Activated CD4-positive, alpha-beta T cell treated with anti-CD3 and anti-CD28 coated beads, Interleukin-10, Interleukin-2, amounts not matched to agents 100 ng/mL and 50 ng/mL, durations not matched to agents 16 hours and 8 hours (primary cell): ENCODE data around the gene MRPL4.

Source experiments
- DNase-seq: peaks from one replicate; pipeline ENCODE4 v3.0.0-alpha.2; 2020

Gene MRPL4

DNA sequence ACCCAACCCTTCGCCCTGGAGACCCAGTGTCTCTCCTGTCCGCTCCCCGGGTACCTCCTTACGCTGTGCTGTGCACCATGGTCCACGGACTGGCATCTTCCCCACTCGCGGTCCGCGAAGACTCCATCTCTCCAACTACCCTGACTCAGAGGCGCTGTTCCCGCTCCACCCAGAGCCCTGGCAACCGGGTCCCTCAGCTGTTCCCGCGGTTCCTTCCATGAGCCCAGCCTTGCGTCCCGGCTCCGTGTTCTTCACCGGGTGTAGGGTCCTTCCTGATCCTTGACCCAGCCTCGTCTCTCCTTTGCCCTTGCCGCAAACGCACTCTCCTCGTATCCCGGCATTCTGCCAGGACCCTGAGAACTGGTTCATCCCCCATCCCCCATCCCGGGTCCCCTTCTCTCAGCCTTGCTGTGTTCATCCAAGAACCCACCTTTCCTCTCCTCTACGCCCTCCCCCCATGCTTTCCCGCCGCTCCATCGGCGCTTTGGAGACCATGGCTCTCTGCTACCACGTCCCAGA is 38.4 kb downstream of the MRPL4 start:
- no peak for DNase-seq

DNA sequence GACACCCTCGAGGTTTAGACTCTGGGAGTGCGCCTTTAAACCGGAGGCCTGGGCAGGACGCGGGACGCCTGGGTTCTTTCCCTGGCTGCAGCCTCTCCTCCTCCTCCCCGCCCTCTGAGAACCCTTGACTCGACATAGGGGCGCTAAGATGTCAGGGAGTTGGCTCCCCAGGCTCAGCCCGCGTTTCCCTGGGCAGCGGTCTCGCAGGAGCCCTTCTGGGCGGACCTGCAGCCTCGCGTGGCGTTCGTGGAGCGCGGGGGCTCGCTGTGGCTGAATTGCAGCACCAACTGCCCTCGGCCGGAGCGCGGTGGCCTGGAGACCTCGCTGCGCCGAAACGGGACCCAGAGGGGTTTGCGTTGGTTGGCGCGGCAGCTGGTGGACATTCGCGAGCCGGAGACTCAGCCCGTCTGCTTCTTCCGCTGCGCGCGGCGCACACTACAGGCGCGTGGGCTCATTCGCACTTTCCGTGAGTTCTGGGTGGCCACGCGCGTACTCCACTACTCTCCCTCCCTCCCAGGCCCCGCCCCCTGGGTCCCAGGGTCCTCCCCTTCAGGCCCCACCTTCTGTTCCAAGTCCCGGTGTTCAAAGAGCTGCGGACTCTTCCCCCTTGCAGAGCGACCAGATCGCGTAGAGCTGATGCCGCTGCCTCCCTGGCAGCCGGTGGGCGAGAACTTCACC is 39.0 kb downstream of the MRPL4 start:
- DNase-seq, result peak; percentile 57

DNA sequence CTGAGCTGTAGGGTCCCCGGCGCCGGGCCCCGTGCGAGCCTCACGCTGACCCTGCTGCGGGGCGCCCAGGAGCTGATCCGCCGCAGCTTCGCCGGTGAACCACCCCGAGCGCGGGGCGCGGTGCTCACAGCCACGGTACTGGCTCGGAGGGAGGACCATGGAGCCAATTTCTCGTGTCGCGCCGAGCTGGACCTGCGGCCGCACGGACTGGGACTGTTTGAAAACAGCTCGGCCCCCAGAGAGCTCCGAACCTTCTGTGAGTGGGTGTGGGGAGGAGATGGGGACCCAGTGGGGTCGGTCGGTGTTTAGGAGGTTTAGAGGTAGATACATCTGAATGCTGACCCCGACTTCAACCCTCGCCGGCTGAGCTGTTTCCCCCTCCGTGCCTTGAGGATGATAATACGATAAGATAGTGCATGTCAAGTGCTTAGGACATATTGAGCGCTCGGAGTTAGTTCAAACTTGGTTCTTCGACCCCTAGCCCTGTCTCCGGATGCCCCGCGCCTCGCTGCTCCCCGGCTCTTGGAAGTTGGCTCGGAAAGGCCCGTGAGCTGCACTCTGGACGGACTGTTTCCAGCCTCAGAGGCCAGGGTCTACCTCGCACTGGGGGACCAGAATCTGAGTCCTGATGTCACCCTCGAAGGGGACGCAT is 39.7 kb downstream of the MRPL4 start:
- DNase-seq, result no peak

DNA sequence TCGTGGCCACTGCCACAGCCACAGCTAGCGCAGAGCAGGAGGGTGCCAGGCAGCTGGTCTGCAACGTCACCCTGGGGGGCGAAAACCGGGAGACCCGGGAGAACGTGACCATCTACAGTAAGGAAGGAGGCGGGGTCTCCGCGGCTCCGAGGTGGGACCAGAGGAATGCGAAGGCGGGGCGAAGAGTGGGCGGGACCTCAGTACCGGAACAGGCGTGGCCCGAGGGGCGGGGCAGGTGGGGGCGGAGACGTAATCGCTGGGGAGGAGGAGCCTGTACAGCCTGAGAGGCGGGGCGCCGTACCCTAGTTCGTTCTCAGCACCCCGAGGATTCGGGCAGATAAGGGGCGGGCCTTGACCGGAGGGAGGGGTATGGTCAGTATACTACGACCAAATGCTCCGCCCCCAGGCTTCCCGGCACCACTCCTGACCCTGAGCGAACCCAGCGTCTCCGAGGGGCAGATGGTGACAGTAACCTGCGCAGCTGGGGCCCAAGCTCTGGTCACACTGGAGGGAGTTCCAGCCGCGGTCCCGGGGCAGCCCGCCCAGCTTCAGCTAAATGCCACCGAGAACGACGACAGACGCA is 40.3 kb downstream of the MRPL4 start:
- DNase-seq, result peak; percentile 84

DNA sequence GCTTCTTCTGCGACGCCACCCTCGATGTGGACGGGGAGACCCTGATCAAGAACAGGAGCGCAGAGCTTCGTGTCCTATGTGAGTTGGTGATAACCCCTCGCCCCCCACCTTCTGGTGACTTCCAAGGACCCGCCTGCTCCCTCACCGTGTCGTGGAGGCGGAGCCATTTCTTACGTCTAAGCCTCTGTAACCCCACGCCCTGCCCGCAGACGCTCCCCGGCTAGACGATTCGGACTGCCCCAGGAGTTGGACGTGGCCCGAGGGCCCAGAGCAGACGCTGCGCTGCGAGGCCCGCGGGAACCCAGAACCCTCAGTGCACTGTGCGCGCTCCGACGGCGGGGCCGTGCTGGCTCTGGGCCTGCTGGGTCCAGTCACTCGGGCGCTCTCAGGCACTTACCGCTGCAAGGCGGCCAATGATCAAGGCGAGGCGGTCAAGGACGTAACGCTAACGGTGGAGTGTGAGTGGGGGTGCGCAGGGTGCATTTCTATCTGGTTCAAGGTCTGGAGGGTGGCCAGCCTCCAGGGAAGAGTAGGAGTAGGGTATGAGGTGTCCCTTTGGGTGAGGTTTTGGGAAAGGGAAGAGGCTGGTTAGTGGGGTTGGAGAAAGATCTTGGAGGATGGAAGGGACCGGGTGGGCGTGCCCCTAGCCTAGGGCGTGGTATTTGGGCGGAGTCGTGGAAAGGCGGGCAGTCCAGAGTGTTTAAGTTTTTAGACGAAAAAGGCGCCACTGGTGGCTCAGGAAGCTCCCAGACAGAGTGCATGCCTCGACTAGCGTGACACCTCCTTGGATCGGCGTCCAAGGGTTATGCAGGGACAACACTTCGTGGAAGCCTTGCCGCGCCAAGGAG is 41.0 kb downstream of the MRPL4 start:
- no peak for DNase-seq

DNA sequence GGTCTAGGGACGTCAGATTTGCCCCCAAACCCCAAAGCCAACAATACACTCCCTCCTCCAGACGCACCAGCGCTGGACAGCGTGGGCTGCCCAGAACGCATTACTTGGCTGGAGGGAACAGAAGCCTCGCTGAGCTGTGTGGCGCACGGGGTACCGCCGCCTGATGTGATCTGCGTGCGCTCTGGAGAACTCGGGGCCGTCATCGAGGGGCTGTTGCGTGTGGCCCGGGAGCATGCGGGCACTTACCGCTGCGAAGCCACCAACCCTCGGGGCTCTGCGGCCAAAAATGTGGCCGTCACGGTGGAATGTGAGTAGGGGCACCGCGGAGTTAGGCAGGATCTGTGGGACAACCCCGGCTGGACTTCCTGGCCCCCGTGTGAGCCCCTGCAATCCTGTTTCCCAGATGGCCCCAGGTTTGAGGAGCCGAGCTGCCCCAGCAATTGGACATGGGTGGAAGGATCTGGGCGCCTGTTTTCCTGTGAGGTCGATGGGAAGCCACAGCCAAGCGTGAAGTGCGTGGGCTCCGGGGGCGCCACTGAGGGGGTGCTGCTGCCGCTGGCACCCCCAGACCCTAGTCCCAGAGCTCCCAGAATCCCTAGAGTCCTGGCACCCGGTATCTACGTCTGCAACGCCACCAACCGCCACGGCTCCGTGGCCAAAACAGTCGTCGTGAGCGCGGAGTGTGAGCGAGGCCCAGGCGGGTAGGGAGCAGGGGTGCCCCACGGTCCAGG is 41.8 kb downstream of the MRPL4 start:
- no peak for DNase-seq

DNA sequence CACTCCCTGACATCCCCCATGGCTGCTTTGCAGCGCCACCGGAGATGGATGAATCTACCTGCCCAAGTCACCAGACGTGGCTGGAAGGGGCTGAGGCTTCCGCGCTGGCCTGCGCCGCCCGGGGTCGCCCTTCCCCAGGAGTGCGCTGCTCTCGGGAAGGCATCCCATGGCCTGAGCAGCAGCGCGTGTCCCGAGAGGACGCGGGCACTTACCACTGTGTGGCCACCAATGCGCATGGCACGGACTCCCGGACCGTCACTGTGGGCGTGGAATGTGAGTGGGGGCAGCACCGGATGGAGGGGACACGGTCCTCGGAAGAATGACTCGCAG is 42.3 kb downstream of the MRPL4 start:
- no peak for DNase-seq

DNA sequence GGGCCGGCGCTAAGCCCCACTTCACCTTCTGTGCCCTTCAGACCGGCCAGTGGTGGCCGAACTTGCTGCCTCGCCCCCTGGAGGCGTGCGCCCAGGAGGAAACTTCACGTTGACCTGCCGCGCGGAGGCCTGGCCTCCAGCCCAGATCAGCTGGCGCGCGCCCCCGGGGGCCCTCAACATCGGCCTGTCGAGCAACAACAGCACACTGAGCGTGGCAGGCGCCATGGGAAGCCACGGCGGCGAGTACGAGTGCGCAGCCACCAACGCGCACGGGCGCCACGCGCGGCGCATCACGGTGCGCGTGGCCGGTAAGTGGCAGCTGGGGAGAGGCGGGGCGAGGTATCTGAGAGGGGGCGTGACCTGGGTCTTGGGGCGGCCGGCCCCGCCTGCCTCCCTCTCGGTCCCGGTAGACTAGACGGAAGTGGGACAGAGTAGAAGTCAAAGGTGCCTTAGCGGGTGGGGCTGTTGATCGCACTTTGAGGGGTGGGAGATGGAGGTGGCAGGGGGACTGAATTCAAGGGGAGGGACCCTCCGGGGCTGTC is 43.4 kb downstream of the MRPL4 start:
- DNase-seq, result peak; percentile 58

DNA sequence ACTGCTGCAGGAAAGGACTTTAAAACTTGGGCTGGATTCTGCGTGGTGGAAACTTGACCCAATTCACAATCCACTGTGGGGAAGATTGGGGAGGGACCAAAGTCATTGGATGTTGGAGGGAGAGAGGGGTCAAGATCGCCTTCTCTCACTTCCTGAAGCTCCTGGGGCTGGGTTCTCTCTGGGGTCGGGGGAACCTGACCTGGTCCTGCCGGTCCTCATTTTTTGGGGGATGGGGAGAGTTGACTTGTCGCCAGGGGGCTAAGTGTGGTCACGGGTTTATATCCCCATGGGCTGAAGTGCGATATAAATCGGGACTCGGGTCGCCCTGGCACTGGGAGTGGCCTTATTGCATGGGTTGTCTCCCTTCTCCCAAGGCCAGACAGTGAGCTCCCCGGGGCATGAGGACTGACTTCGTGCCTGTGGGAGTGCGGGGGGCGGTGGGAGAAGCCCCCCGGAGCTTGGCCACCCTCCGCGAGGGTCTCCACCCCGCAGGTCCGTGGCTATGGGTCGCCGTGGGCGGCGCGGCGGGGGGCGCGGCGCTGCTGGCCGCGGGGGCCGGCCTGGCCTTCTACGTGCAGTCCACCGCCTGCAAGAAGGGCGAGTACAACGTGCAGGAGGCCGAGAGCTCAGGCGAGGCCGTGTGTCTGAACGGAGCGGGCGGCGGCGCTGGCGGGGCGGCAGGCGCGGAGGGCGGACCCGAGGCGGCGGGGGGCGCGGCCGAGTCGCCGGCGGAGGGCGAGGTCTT is 44.0 kb downstream of the MRPL4 start:
- DNase-seq, result no peak

DNA sequence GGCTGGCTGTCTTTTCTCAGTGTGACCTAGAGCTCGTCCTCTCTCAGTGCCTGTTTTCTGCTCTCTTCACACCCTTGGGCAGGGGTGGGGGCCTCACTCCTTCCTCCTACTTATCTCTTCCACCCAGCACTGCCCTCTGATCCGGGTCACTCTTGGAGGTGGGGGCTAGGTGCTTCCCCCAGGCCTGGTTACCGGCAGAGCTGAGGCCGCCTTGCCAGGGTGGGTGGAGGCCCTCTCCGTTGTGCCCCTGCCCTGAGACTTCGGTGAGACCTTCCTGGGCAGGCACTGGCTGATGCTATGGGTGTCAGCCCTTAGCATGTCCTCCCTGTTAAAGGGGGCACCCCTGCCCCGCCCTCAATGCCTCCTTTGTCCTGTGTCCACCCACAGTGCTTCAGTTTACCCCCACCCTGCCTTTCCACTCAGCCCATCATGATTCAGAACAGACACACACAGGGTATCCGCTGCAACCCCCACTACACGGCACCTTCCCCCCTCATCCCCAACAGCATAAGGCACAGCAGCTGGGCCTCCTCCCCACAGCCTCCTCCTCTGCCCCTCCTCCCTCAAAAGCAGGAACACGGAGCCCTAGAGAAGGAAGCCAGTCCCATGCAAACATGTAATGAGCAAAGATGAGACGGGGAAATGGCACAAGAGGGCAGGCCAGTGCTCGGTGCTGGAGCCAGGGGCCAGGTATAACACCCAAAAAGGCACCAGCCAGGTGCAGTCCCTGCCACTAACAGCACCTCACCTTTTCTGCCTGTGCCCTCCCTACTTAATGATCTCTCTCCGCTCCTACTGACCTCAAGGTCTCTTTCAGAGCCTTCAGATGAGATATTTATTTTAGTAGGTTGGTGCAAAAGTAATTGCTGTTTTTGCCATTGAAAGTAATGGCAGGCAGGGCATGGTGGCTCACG is 47.8 kb downstream of the MRPL4 start:
- no peak for DNase-seq

DNA sequence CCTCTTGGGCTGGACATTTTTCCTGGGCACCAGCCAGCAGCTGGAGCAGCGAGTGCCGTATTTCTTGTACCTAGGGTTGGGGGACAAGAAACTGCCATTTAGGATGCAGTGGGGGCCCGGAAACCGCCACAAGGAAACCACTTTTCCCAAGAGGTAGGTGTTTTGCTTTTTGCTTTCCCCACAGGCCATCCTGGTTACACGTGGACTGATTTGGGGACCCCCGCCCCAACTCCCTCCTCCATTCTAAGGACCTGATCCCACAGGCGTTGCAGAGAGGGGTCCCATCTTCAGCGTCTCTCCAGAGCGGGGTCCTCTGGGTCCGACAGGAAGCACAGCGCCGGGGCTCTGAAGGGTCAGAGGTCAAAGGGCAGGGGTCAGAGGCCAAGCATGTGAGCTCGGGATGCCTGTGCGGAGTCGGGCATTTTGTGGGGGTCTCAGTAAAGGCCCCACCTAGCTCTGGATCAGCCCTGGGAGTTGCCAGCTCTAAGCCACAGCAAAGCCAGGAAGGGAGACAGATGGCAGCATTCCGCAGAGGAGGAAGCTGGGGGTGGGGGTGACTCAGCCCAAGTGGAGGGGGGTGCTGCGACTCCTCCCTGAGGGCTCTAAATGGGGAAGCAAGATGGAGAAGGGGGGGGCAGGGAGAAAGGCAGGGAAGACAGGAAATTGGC is 53.3 kb downstream of the MRPL4 start:
- no peak for DNase-seq

DNA sequence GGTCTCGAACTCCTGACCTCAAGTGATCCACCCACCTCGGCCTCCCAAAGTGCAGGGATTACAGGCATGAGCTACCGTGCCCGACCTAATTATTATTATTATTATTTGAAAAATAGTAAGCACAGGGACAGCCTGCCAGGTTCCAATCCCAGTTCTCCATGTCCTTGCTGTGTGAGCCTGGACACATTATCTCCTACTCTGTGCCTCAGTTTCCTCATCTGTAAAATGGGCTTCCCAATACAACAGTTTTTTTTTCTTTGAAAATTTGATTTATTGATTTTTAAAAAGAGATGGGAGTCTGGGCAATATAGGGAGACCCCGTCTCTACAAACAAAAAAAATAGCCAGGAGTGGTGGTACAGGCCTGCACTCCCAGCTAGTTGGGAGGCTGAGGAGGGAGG is 54.3 kb downstream of the MRPL4 start:
- DNase-seq, result no peak

DNA sequence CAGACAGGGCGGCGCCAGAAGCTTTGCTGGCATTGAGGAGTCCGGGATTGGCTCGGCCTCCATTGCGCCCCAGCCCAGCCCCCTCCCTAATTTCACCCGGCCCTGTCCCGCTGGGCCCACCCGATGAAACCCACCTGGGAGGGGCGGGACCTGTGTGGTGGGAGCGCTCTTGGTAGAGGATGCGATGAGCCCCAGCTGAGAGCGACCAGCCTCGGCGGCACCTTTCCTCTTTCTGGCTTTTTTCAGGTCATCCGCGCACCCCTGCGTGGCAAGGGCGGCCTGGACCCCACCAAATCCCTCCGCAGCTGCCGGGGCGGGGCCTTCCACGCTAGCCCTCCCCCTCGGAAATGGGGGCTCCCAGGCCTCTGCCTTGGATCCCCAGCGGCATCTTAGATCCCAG is 57.4 kb downstream of the MRPL4 start, which contains the start of gene ZGLP1:
TSS of gene ZGLP1 (minus strand) at position 393 of the 400 bp plus-strand sequence.
- no peak for DNase-seq
